K562 (cell line): Measurements from ENCODE around the gene MAGEB4. TPM values are rescaled to one million over a fixed set of nuclear protein-coding genes. Genes with fewer than 3 reads are reported as not detected.

Source experiments
- ATAC-seq: fragments of 200-7000 bp; cut with Tn5 transposase; 3 replicates; pipeline ENCODE4 v1.9.1; 2020; ENCODE audit warnings: moderate library complexity
- BruUV-seq: library from RNA; stranded (reverse); fragments of 400-500 nt; replicated peaks from 2 replicates; lab custom pipeline; 2021; lab: Mats Ljungman, UMichigan
- CTCF ChIA-PET: fragments of 300-600 bp; formaldehyde crosslinking; extraction: SDS; loops from one replicate; lab custom pipeline; 2021; ENCODE audit warnings: low intra/inter-chr PET ratio; lab: Yijun Ruan, JAX
- POLR2A ChIA-PET: fragments of 300-600, 350-650 bp; sonication (Branson Sonifier 250); formaldehyde crosslinking; extraction: SDS; loops from one replicate; lab custom pipeline; 2021; ENCODE audit warnings: antibody characterized with exemption, inconsistent platforms; lab: Yijun Ruan, JAX
- DNase-seq, 4 experiments: peaks; one replicate each; pipeline versions ENCODE4 v3.0.0 to v3.0.0-alpha.2; 2011 to 2018; ENCODE audit warnings: low spot score in 3 of 4, mixed read lengths in 3 of 4; ENCODE audit errors: extremely low read depth in 1 of 4
- FAIRE-seq: peaks from 2 replicates; lab custom pipeline; 2011; peaks lifted over from hg19 to GRCh38; lab: Jason Lieb, UNC
- H2AFZ ChIP-seq: 2 replicates; pipeline ENCODE4 v1.6.0; 2011; ENCODE audit warnings: low read depth, low read length, control low read depth, inconsistent platforms
- H3K27ac ChIP-seq: fragments of 200-600 bp; 3 replicates; pipeline ENCODE4 v1.8.0; 2011; ENCODE audit warnings: low read depth, mild to moderate bottlenecking, control low read depth, inconsistent platforms, low read length, moderate library complexity, mixed read lengths; ENCODE audit errors: extremely low read depth
- H3K27me3 ChIP-seq, 2 experiments: fragments of 300-600 bp in 1 of 2; 2 replicates in 1 of 2; 3 replicates in 1 of 2; pipeline versions ENCODE4 v1.6.0 to v1.8.0; 2011; ENCODE audit warnings: inconsistent platforms in 2 of 2, low read length in 2 of 2, mild to moderate bottlenecking in 1 of 2, mixed read lengths in 1 of 2, moderate library complexity in 1 of 2; ENCODE audit not compliant: control insufficient read depth in 2 of 2, insufficient read depth in 2 of 2
- H3K36me3 ChIP-seq: fragments of 300-600 bp; 3 replicates; pipeline ENCODE4 v1.8.0; 2011; ENCODE audit warnings: mild to moderate bottlenecking, low read length, inconsistent platforms; ENCODE audit not compliant: control insufficient read depth, insufficient read depth
- H3K4me1 ChIP-seq, 2 experiments: fragments of 200-600 bp in 1 of 2; replicated peaks in 1 of 2; 2 replicates in 1 of 2; 3 replicates in 1 of 2; pipeline versions ENCODE4 v1.5.1 to v1.8.0; 2011; ENCODE audit warnings: inconsistent platforms in 2 of 2, low read length in 2 of 2, mild to moderate bottlenecking in 1 of 2, mixed read lengths in 1 of 2, moderate library complexity in 1 of 2; ENCODE audit not compliant: control insufficient read depth in 2 of 2, insufficient read depth in 2 of 2
- H3K4me2 ChIP-seq: 2 replicates; pipeline ENCODE4 v1.6.1; 2011; ENCODE audit warnings: low read length, control low read depth, inconsistent platforms, mixed read lengths; ENCODE audit not compliant: insufficient read depth
- H3K4me3 ChIP-seq: fragments of 200-600 bp; sonication (generic), shearing (Covaris generic); 2 replicates; pipeline ENCODE4 v1.5.1; 2016; ENCODE audit warnings: control low read depth, inconsistent platforms
- H3K79me2 ChIP-seq: fragments of 200-600 bp; 3 replicates; pipeline ENCODE4 v1.8.0; 2011; ENCODE audit warnings: low read length, inconsistent platforms; ENCODE audit not compliant: control insufficient read depth, insufficient read depth
- H3K9ac ChIP-seq, 2 experiments: 2 replicates each; pipeline versions ENCODE4 v1.6.0 to v1.6.1; 2011; ENCODE audit warnings: low read depth in 2 of 2, low read length in 2 of 2, control low read depth in 1 of 2, inconsistent platforms in 1 of 2, mild to moderate bottlenecking in 1 of 2, mixed read lengths in 1 of 2; ENCODE audit not compliant: insufficient read depth in 1 of 2
- H3K9me1 ChIP-seq: one replicate; pipeline ENCODE4 v1.6.0; 2011; ENCODE audit warnings: inconsistent platforms, mild to moderate bottlenecking, low read length, moderate library complexity; ENCODE audit not compliant: control insufficient read depth, insufficient read depth
- H3K9me3 ChIP-seq: replicated peaks from 2 replicates; pipeline ENCODE4 v1.5.1; 2011; ENCODE audit warnings: low read depth, low read length, inconsistent platforms; ENCODE audit not compliant: control insufficient read depth, insufficient read depth
- H4K20me1 ChIP-seq: replicated peaks from 2 replicates; pipeline ENCODE4 v1.6.1; 2011; ENCODE audit warnings: low read length, inconsistent platforms, mixed read lengths; ENCODE audit not compliant: control insufficient read depth, insufficient read depth
- BACH1 ChIP-seq: fragments of 200-800 bp; sonication (Bioruptor generic); IDR thresholded peaks from 2 replicates; pipeline ENCODE4 v1.6.1; 2016; ENCODE audit warnings: missing genetic modification characterization, missing compliant biosample characterization
- IFI16 ChIP-seq: fragments of 250-450 bp; sonication (Bioruptor Pico); IDR thresholded peaks from 2 replicates; pipeline ENCODE4 v2.1.2; 2022; ENCODE audit warnings: mild to moderate bottlenecking, inconsistent platforms
- KLF1 ChIP-seq: fragments of 450-650 bp; IDR thresholded peaks from 2 replicates; pipeline ENCODE4 v1.6.1; 2016; ENCODE audit warnings: missing genetic modification characterization, missing compliant biosample characterization
- MEF2D ChIP-seq: conservative IDR thresholded peaks from 2 replicates; pipeline ENCODE4 v1.6.1; 2016; ENCODE audit warnings: low read depth, missing genetic modification characterization, missing compliant biosample characterization
- MITF ChIP-seq: IDR thresholded peaks from 2 replicates; pipeline ENCODE4 v1.6.1; 2014; ENCODE audit warnings: antibody characterized with exemption
- MTA1 ChIP-seq: fragments of 450-650 bp; IDR thresholded peaks from 2 replicates; pipeline ENCODE4 v1.6.1; 2017; ENCODE audit warnings: borderline replicate concordance
- NCOA4 ChIP-seq: fragments of 450-650 bp; IDR thresholded peaks from 2 replicates; pipeline ENCODE4 v1.6.1; 2018; ENCODE audit warnings: mild to moderate bottlenecking; ENCODE audit not compliant: partially characterized antibody
- U2AF2 ChIP-seq: fragments of 200-400 bp; formaldehyde crosslinking; optimal IDR thresholded peaks from 2 replicates; pipeline ENCODE3; 2017; ENCODE audit warnings: low read depth, mild to moderate bottlenecking, low read length
- ZNF140 ChIP-seq: fragments of 250-450 bp; sonication (Bioruptor Pico); IDR thresholded peaks from 2 replicates; pipeline ENCODE4 v1.8.0; 2021; ENCODE audit warnings: moderate library complexity, mild to moderate bottlenecking, inconsistent platforms
- WGBS: fragments of 100-300 bp; shearing (Covaris generic); methylation state at CpG from one replicate; pipeline ENCODE4 v1.1.6; 2016; ENCODE audit warnings: low coverage, mixed read lengths; ENCODE audit not compliant: insufficient coverage; ENCODE audit errors: missing lambda C conversion rate; 5-methylcytosine and 5-hydroxymethylcytosine counted together
- in situ Hi-C: fragments of 300-500 bp; cut with MboI; formaldehyde crosslinking; loops from 4 replicates; pipeline ENCODE4 v1.15.0; 2018; ENCODE audit warnings: inconsistent platforms, mixed read lengths
- intact Hi-C: fragments of 100-400 bp; cut with micrococcal nuclease; formaldehyde crosslinking; loops from 2 replicates; pipeline ENCODE4 v1.14.2; 2022
- polyA plus RNA-seq, 8 experiments: library from polyadenylated mRNA; depleted of rRNA in 4 of 8; stranded (reverse) in 5 of 8; unstranded in 3 of 8; fragments of >200 nt; fragmentation: Nextera tagmentation in 2 of 8; fragmentation: Illumina TruSeq in 1 of 8; extraction: Ambion mirVana in 2 of 8; extraction: Trizol in 1 of 8; gene quantifications; 2 replicates each; pipeline versions ENCODE4 v1.2.1 to v1.2.3, GENCODE V29; 2011 to 2014; ENCODE audit warnings: inconsistent platforms in 1 of 8, missing spikeins in 1 of 8
- total RNA-seq, 7 experiments: library from RNA; depleted of rRNA in 6 of 7; stranded (reverse); fragments of >200 nt in 6 of 7; fragmentation: Illumina TruSeq in 2 of 7; extraction: Trizol in 2 of 7; gene quantifications; 2 replicates each; pipeline versions ENCODE4 v1.2.1 to v1.2.3, GENCODE V29; 2011 to 2021; ENCODE audit warnings: low replicate concordance in 1 of 7

The MAGEB4 gene
- total and polyA plus RNA-seq, 9 of the 15 experiments (the other 6 are each of a cell fraction or from before 2014, with no cell fraction given), result 0.04 to 0.09 (median 0.06) TPM; not detected in 6

- no peak for TF ChIP-seq MITF
- TF ChIP-seq ZNF140, result no peak
- no peak for TF ChIP-seq BACH1 (tag)
- no peak for TF ChIP-seq NCOA4
- TF ChIP-seq IFI16 (CRISPR knock-in tag), result no peak
Observed at GRCh38 chrX:30224536-30224935, 17.3 kb upstream of the MAGEB4 start (continued).

GRCh38 chrX:30228526-30228925, 13.3 kb upstream of the MAGEB4 start:
- no TSS peak for BruUV-seq
- H3K4me1 ChIP-seq, result no peaks in the 10 kb centered on the region; a peak in 1 of 5 replicates
- H3K4me3 ChIP-seq, result no peak overlapping the region
- no peak for ATAC-seq
- in situ Hi-C loops, result no loop called here
- no peak overlapping the region for H2AFZ ChIP-seq
- intact Hi-C loops, result no loop called here
- no peaks in the 10 kb centered on the region for H4K20me1 ChIP-seq
- no peaks in the 10 kb centered on the region for H3K9me1 ChIP-seq
- DNase-seq, result no peak
- no peaks in the 10 kb centered on the region for H3K9me3 ChIP-seq
- H3K9ac ChIP-seq, result no peak overlapping the region
- H3K27ac ChIP-seq, result no peak overlapping the region
- H3K27me3 ChIP-seq, result no peaks in the 10 kb centered on the region
- H3K79me2 ChIP-seq, result no peaks in the 10 kb centered on the region
- POLR2A ChIA-PET, result no interaction called here
- 0% methylated on average over 1 of the region's 1 CpG for WGBS
- H3K36me3 ChIP-seq, result no peaks in the 10 kb centered on the region
- no peak for TF ChIP-seq MTA1
- TF ChIP-seq KLF1 (tag), result no peak
- TF ChIP-seq MEF2D (tag), result no peak
- no peak for TF ChIP-seq U2AF2
- H3K4me2 ChIP-seq, result no peak overlapping the region
- CTCF ChIA-PET, result no interaction called here
- FAIRE-seq, result no peak
